ENCODE measurements around the gene CFAP300.

CFAP300 gene

DNA sequence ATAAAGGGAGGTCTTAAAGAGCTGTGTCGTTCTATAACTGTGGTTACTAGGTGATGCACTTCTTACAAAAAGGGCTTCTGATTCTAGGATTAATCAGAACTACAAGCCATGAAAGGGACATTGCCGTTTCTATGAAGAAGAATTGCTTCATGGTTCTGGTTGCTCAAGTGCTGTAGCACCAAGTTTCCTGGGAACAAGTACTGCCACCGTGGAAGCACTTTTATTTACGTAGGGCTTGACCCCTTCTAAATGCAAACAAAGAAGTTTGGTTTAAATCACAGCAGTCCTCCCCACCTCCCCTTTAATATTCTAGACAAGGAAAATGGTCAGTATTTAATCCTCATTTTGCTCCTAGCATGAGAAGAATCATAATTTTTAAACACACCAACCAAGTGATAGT lies 72.8 kb downstream of the CFAP300 start:
- no peak for DNase-seq (ENCODE audit: low read depth in 2 of 3, low spot score in 2 of 3)

DNA sequence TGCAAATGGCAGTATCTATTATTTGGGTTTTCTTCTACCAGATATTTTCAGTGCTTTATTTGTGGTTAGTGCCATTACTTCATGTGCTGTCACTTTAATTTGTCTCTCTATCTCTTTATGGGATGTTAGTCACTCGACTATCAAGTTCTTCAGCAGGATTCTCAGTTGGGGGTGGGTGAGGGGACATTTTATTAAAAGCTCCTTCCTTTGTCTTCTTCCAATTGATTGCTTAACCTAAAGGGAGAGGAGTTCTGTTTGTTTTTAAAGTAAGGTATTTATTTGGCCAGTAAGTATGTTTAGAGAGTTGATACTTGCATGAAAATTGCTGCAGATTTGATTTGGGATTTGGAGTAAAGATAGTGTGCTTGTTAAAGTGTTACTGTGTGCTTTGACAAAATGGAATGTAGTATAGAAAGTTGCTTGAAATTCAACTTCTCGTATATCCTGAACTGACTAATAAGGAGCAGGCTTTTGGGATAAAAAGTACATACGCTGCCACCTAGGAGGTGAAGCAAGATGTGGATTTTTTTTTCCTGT lies 73.3 kb downstream of the CFAP300 start:
- DNase-seq (ENCODE audit: low read depth in 2 of 3, low spot score in 2 of 3): no peak

DNA sequence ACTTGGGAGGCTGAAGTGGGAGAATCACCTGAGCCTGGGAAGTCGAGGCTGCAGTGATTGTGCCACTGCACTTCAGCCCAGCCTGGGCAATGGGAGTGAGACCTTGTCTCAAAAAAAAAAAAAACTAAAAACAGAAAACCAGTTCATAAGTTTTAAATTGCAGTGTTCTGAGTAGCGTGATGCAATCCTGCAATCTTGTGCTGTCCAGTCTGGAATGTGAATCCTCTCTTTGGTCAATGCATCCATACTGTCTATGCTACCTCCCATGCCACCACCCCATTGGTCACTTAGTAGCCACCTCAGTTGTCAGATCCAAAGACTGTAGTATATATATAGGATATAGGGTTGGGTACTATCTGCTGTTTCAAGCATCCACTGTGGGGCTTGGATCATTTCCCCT lies 74.1 kb downstream of the CFAP300 start:
- DNase-seq (ENCODE audit: low read depth in 2 of 3, low spot score in 2 of 3): no peak

Data from activated CD8-positive, alpha-beta memory T cell treated with anti-CD3 and anti-CD28 coated beads for 48 hours (primary cell).